CD8-positive, alpha-beta memory T cell (primary cell): ENCODE data around the gene DYNLRB1. TPM values are rescaled to one million over a fixed set of nuclear protein-coding genes. Genes with fewer than 3 reads are reported as not detected.

Experiments
- CTCF ChIA-PET: fragments of 350-600 bp; sonication (Branson Sonifier 250); formaldehyde crosslinking; loops from one replicate; lab custom pipeline; 2021; ENCODE audit warnings: antibody characterized with exemption; lab: Charles Lee
- POLR2A ChIA-PET: fragments of 350-600 bp; sonication (Branson Sonifier 250); formaldehyde crosslinking; loops from one replicate; lab custom pipeline; 2021; ENCODE audit warnings: antibody characterized with exemption; lab: Charles Lee
- DNase-seq, 5 donors: peaks; one replicate each; pipeline versions ENCODE4 v3.0.0 to v3.0.0-alpha.2; 2020 to 2022; ENCODE audit warnings: mixed read lengths in 1 of 5
- H3K27ac ChIP-seq: one replicate; pipeline ENCODE4 v1.7.0; 2013; ENCODE audit warnings: low read depth, mild to moderate bottlenecking, low read length, moderate library complexity
- H3K27me3 ChIP-seq: 2 replicates; pipeline ENCODE4 v1.7.0; 2013; ENCODE audit warnings: low read length, mild to moderate bottlenecking; ENCODE audit not compliant: insufficient read depth, poor library complexity, severe bottlenecking
- H3K36me3 ChIP-seq: 2 replicates; pipeline ENCODE4 v1.7.0; 2013; ENCODE audit warnings: mild to moderate bottlenecking, low read length, moderate library complexity; ENCODE audit not compliant: insufficient read depth
- H3K4me1 ChIP-seq: 2 replicates; pipeline ENCODE4 v1.7.0; 2013; ENCODE audit warnings: mild to moderate bottlenecking, low read length, moderate library complexity; ENCODE audit not compliant: insufficient read depth
- H3K4me3 ChIP-seq: 2 replicates; pipeline ENCODE4 v1.7.0; 2013; ENCODE audit warnings: mild to moderate bottlenecking, low read length
- H3K9me3 ChIP-seq: 2 replicates; pipeline ENCODE4 v1.7.0; 2013; ENCODE audit warnings: mild to moderate bottlenecking, low read length
- H3K27ac Mint-ChIP-seq, 8 donors: one replicate each; pipeline ENCODE4 v1.8.0; 2020 to 2021; ENCODE audit warnings: mixed read lengths in 8 of 8, mild to moderate bottlenecking in 6 of 8, inconsistent platforms in 3 of 8, moderate library complexity in 3 of 8
- H3K27me3 Mint-ChIP-seq, 2 donors: one replicate each; pipeline ENCODE4 v1.8.0; 2020 to 2021; ENCODE audit warnings: mixed read lengths in 2 of 2, mild to moderate bottlenecking in 1 of 2, moderate library complexity in 1 of 2
- H3K36me3 Mint-ChIP-seq, 3 donors: one replicate each; pipeline ENCODE4 v1.8.0; 2020 to 2021; ENCODE audit warnings: mixed read lengths in 3 of 3, inconsistent platforms in 1 of 3, mild to moderate bottlenecking in 1 of 3
- H3K4me1 Mint-ChIP-seq, 3 donors: one replicate each; pipeline ENCODE4 v1.8.0; 2020 to 2021; ENCODE audit warnings: mixed read lengths in 3 of 3, inconsistent platforms in 1 of 3, mild to moderate bottlenecking in 1 of 3
- H3K4me3 Mint-ChIP-seq, 7 donors: one replicate each; pipeline ENCODE4 v1.8.0; 2020 to 2021; ENCODE audit warnings: mixed read lengths in 7 of 7, mild to moderate bottlenecking in 6 of 7, moderate library complexity in 4 of 7, inconsistent platforms in 2 of 7
- H3K9me3 Mint-ChIP-seq, 5 donors: one replicate each; pipeline ENCODE4 v1.8.0; 2020 to 2022; ENCODE audit warnings: mixed read lengths in 5 of 5, mild to moderate bottlenecking in 3 of 5, moderate library complexity in 2 of 5, inconsistent platforms in 1 of 5
- polyA plus RNA-seq: library from polyadenylated mRNA; unstranded; fragments of 300-500 nt; fragmentation: Illumina TruSeq; gene quantifications from one replicate; pipeline ENCODE4 v1.2.3, GENCODE V29; 2021
- total RNA-seq, 2 experiments: library from RNA; stranded (reverse); gene quantifications; one replicate each; pipeline ENCODE4 v1.2.3, GENCODE V29; 2021

DYNLRB1 gene
- total and polyA plus RNA-seq, 3 experiments from 2014 or later, result 81.1 to 315 (median 81.2) TPM

DNA sequence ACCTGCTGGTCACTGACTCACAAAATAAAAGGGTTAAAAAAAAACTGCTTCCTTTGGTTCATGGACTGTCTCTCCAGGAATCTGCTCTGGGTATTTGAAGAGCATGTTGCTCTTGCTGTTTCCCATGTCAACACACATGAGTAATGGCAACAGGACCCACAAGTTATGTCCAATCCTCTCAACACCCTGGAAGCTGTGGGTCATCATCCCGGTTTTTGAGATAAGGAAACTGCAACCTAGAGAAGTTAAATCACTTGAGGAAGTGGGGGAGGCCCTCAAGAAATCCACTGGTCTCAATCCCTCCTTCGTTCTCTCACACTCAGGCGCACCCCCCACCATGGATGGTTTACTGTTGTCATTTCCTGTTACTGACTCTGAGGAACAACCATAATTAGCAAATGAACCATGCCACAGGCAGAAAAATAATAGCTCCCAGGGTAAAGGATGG, 54.7 kb downstream of the DYNLRB1 start:
- H3K9me3 Mint-ChIP-seq, result no peaks in the 10 kb centered on the region
- no peaks in the 10 kb centered on the region for H3K27me3 Mint-ChIP-seq
- no peak overlapping the region for H3K4me3 Mint-ChIP-seq
- Histone ChIP-seq H3K9me3 (no peaks in the 10 kb centered on the region), H3K4me3 (no peak overlapping the region), H3K36me3 (peaks cover 7% of the 10 kb centered on the region), H3K27ac (no peak overlapping the region), H3K4me1 (no peaks in the 10 kb centered on the region), H3K27me3 (no peaks in the 10 kb centered on the region)
- peaks cover 6 to 11% (median 9%) of the 10 kb centered on the region in 3 donors for H3K4me1 Mint-ChIP-seq
- DNase-seq, result no peak
- H3K36me3 Mint-ChIP-seq, result peaks cover 5 to 57% (median 19%) of the 10 kb centered on the region in 3 donors
- ChIA-PET POLR2A (interaction anchor here (0.6 kb wide), 1 partner anchor 806 kb away, joined by 3 read pairs; no protein-coding TSS in a partner anchor), CTCF (no interaction called here)
- peak overlapping the region in 3 of 8 donors; percentile 41 to 55 (median 44) for H3K27ac Mint-ChIP-seq

DNA sequence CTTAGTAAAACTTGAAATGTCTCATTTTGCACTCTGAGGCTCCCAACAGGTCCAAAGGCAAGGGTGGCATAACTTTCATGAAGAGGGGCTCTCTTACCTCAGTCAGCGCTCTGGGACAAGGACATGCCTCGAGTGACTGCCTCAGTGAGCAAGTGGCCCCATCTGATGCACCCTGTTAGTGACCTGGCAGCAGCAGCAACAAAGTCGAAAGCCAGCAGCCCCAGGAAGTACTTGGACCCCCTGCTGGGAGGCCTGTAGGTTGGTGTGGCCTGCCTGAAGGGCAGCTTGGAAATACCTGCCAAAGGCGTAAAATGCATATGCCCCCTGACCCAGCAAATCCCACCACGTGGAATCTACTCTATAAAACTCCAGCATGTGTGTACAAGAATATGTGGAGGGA, 55.5 kb downstream of the DYNLRB1 start:
- no peaks in the 10 kb centered on the region for H3K27me3 Mint-ChIP-seq
- peaks cover 6 to 11% (median 9%) of the 10 kb centered on the region in 3 donors for H3K4me1 Mint-ChIP-seq
- H3K36me3 ChIP-seq, result peaks cover 7% of the 10 kb centered on the region
- no peaks in the 10 kb centered on the region for H3K4me1 ChIP-seq
- no peak overlapping the region for H3K4me3 ChIP-seq
- H3K27ac ChIP-seq, result no peak overlapping the region
- no peaks in the 10 kb centered on the region for H3K27me3 ChIP-seq
- ChIA-PET CTCF (no interaction called here), POLR2A (no interaction called here)
- no peak for DNase-seq
- peaks cover 5 to 56% (median 19%) of the 10 kb centered on the region in 3 donors for H3K36me3 Mint-ChIP-seq
- H3K27ac Mint-ChIP-seq, result peak overlapping the region in 4 of 8 donors; percentile 54 to 80 (median 58)
- H3K9me3 Mint-ChIP-seq, result no peaks in the 10 kb centered on the region
- no peaks in the 10 kb centered on the region for H3K9me3 ChIP-seq
- no peak overlapping the region for H3K4me3 Mint-ChIP-seq

DNA sequence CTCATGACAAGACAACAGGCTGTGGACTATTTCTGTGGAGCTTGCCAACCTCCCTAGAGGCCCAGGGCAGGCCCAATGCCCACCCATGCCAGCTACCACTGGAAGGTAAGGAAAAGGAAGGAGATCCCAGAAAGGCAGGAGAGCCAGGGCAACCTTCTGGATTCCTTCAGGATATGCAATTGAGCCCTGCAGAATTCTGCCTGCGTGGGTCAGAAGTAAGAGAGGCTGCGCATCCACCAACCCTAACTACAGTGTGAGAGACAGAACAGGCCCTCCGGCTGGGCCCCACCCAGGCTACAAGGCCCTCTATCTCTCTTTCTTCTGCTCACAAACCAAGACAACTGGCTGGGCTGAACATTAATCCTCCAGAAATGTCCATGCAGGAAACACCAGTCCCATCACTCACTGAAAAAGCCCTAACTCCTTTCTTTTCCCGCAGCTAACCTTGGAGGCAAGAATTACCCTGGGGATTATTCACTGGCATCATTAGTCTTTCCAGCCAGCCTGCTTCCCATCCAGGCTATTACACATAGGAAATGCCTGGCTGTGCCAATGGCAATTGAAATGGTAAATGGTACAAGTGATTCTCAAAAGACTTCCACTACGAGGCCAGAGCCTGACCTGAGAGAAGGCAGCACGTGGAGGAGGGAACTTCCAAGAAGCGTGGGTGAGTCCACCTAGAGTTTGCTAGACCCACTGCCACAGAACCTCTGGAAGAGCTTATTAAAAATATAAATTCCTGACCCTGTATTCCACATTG, 57.5 kb downstream of the DYNLRB1 start:
- no peak overlapping the region for H3K27ac ChIP-seq
- peaks cover 7% of the 10 kb centered on the region for H3K36me3 ChIP-seq
- Mint-ChIP-seq H3K9me3 (no peaks in the 10 kb centered on the region), H3K27ac (peak overlapping the region in 4 of 8 donors; percentile 6 to 77 (median 62)), H3K27me3 (no peaks in the 10 kb centered on the region), H3K4me3 (no peak overlapping the region), H3K4me1 (peaks cover 6 to 11% (median 9%) of the 10 kb centered on the region in 3 donors), H3K36me3 (peaks cover 5 to 54% (median 22%) of the 10 kb centered on the region in 3 donors)
- no peaks in the 10 kb centered on the region for H3K9me3 ChIP-seq
- H3K4me3 ChIP-seq, result no peak overlapping the region
- POLR2A ChIA-PET, result no interaction called here
- H3K27me3 ChIP-seq, result no peaks in the 10 kb centered on the region
- no peaks in the 10 kb centered on the region for H3K4me1 ChIP-seq
- CTCF ChIA-PET, result no interaction called here
- no peak for DNase-seq

DNA sequence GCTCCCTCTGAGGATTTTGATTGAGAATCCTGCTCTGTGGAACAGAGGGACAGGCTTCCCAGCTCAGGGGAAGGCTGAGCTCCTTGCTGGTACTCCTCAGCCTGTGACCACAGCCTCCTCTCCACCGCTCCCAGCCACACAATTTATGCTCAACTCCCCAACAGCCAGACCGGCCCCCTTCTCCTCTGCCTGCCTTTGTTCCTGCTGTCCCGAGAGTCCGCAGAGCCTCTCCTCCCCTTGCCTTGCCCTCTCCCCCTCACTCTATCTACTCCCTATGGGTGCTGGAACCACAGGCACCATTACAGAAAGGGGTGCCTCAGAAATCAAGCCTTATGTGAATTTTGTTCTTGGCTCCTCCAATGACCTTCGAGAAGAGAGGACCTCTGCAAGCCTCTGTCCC, 58.2 kb downstream of the DYNLRB1 start:
- Histone ChIP-seq H3K27me3 (no peaks in the 10 kb centered on the region), H3K4me3 (no peak overlapping the region), H3K4me1 (no peaks in the 10 kb centered on the region), H3K27ac (no peak overlapping the region), H3K36me3 (peaks cover 6% of the 10 kb centered on the region), H3K9me3 (no peaks in the 10 kb centered on the region)
- no peak for DNase-seq
- POLR2A ChIA-PET, result no interaction called here
- no peaks in the 10 kb centered on the region for H3K27me3 Mint-ChIP-seq
- H3K36me3 Mint-ChIP-seq, result peaks cover 5 to 54% (median 22%) of the 10 kb centered on the region in 3 donors
- CTCF ChIA-PET, result no interaction called here
- H3K4me3 Mint-ChIP-seq, result no peak overlapping the region
- peak overlapping the region in 1 of 8 donors; percentile 52 for H3K27ac Mint-ChIP-seq
- H3K9me3 Mint-ChIP-seq, result no peaks in the 10 kb centered on the region
- peaks cover 7 to 11% (median 9%) of the 10 kb centered on the region in 3 donors for H3K4me1 Mint-ChIP-seq

DNA sequence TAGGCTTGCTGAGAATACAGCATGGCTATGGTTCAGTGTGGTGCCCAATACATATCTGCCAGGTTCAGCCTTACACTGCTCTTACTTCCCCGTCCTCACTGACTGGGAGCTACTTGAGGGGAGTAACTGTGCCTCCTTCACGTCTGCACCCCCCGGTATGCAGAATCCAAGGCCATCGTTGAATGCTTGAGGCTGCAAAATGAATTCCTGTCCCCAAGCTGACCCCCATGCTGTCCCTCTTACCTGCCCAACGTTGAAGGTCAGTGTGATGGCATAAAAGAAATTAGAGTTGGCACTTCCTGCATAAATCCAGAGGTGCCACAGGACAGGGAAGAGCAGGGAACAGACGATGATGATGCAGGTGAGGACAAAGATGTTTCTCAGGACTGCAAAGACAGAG, 58.6 kb downstream of the DYNLRB1 start:
- no peak overlapping the region for H3K4me3 ChIP-seq
- no peak for DNase-seq
- Mint-ChIP-seq H3K27ac (peak overlapping the region in 2 of 8 donors; percentile 52 to 60), H3K4me3 (no peak overlapping the region), H3K36me3 (peaks cover 5 to 53% (median 22%) of the 10 kb centered on the region in 3 donors), H3K9me3 (no peaks in the 10 kb centered on the region), H3K27me3 (no peaks in the 10 kb centered on the region), H3K4me1 (peaks cover 12 to 13% (median 13%) of the 10 kb centered on the region in 3 donors)
- POLR2A ChIA-PET, result no interaction called here
- no peaks in the 10 kb centered on the region for H3K9me3 ChIP-seq
- peaks cover under 1% of the 10 kb centered on the region for H3K4me1 ChIP-seq
- H3K27ac ChIP-seq, result no peak overlapping the region
- H3K27me3 ChIP-seq, result no peaks in the 10 kb centered on the region
- CTCF ChIA-PET, result no interaction called here
- peaks cover 1% of the 10 kb centered on the region for H3K36me3 ChIP-seq

DNA sequence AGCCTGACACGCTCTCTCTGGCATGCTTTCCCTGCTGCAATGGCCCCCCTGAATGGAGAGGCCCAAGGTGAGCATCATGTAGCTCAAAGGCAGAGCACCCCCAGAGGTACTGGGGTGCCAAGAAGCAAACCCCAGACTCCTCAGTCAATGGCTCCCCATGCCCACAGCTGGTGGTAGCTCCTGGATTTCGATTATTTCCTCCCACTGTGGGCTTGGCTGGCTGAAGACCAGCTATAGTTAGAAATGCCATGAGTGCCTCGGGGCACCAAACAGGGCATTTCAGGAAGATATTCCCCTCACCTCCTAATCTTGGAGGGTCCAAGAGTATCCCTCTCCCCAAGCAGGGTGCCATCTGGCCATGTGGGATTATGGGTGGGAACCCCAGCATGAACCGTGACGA, 59.0 kb downstream of the DYNLRB1 start:
- Histone ChIP-seq H3K9me3 (no peaks in the 10 kb centered on the region), H3K27ac (no peak overlapping the region), H3K36me3 (no peaks in the 10 kb centered on the region), H3K4me3 (no peak overlapping the region), H3K4me1 (peaks cover 5% of the 10 kb centered on the region), H3K27me3 (no peaks in the 10 kb centered on the region)
- Mint-ChIP-seq H3K27me3 (no peaks in the 10 kb centered on the region), H3K4me3 (no peak overlapping the region), H3K27ac (no peak overlapping the region), H3K36me3 (peaks cover 5 to 53% (median 22%) of the 10 kb centered on the region in 3 donors), H3K9me3 (no peaks in the 10 kb centered on the region), H3K4me1 (peaks cover 16 to 17% (median 17%) of the 10 kb centered on the region in 3 donors)
- DNase-seq, result no peak
- ChIA-PET CTCF (no interaction called here), POLR2A (no interaction called here)

DNA sequence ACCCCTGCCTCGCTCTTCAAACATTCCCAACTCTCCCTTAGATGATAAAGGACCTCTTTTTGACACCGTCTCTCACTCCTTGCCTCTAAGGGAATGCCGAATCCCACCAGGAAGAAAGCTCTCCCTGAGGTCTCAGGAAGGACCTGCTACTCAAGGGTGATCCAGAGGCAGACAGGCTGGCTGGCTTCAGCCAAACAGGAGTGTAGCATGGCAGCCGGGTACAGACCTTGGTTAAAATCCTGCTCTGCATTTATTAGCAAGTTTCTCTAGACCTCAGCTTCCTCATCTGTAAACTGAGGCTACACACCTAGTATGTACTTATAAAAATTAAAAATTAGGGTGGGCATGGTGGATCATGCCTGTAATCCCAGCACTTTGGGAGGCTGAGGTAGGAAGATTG, 59.5 kb downstream of the DYNLRB1 start:
- Mint-ChIP-seq H3K27me3 (no peaks in the 10 kb centered on the region), H3K9me3 (no peaks in the 10 kb centered on the region), H3K4me1 (peaks cover 21% of the 10 kb centered on the region in 3 donors), H3K4me3 (no peak overlapping the region), H3K27ac (no peak overlapping the region), H3K36me3 (peaks cover 5 to 57% (median 22%) of the 10 kb centered on the region in 3 donors)
- DNase-seq, result no peak
- peaks cover 9% of the 10 kb centered on the region for H3K4me1 ChIP-seq
- H3K27ac ChIP-seq, result no peak overlapping the region
- POLR2A ChIA-PET, result no interaction called here
- H3K27me3 ChIP-seq, result no peaks in the 10 kb centered on the region
- CTCF ChIA-PET, result no interaction called here
- H3K9me3 ChIP-seq, result no peaks in the 10 kb centered on the region
- H3K36me3 ChIP-seq, result no peaks in the 10 kb centered on the region
- no peak overlapping the region for H3K4me3 ChIP-seq

DNA sequence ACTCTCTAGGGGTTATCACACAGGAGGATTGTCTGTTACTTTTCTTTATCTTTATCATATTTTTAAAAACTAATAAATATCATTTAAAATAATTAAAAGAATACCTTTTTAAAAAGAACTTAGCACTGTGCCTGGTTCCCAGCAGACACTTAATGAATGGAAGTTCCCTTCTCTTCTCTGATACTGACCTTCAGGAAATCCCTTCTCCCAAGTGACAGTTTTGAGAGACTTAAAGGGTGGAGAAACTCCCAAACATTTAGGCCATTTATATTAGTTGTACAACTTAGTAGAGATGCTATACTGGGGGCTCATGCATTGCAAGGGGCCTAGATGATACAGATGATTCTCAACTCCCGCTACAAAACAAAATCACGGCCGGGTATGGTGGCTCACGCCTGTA, 60.8 kb downstream of the DYNLRB1 start:
- no peaks in the 10 kb centered on the region for H3K9me3 ChIP-seq
- H3K36me3 ChIP-seq, result no peaks in the 10 kb centered on the region
- H3K27me3 Mint-ChIP-seq, result no peaks in the 10 kb centered on the region
- ChIA-PET CTCF (no interaction called here), POLR2A (no interaction called here)
- no peak for DNase-seq
- H3K27ac Mint-ChIP-seq, result no peak overlapping the region
- peaks cover 0 to 55% (median 21%) of the 10 kb centered on the region in 3 donors for H3K36me3 Mint-ChIP-seq
- no peak overlapping the region for H3K27ac ChIP-seq
- no peak overlapping the region for H3K4me3 ChIP-seq
- H3K4me3 Mint-ChIP-seq, result no peak overlapping the region
- H3K4me1 ChIP-seq, result peaks cover 10% of the 10 kb centered on the region
- no peaks in the 10 kb centered on the region for H3K27me3 ChIP-seq
- peaks cover 21 to 22% (median 21%) of the 10 kb centered on the region in 3 donors for H3K4me1 Mint-ChIP-seq
- H3K9me3 Mint-ChIP-seq, result no peaks in the 10 kb centered on the region
